Effector memory CD4-positive, alpha-beta T cell (primary cell): ENCODE measurements around the gene L3MBTL1.

Source experiments
- DNase-seq, 3 donors: peaks; one replicate each; pipeline ENCODE4 v3.0.0-alpha.2; 2020
- H3K27ac ChIP-seq: 2 replicates; pipeline ENCODE4 v1.7.0; 2013; ENCODE audit warnings: mild to moderate bottlenecking, low read length, moderate library complexity; ENCODE audit not compliant: insufficient read depth, poor library complexity, severe bottlenecking
- H3K27me3 ChIP-seq: replicated peaks from 2 replicates; pipeline ENCODE4 v1.7.0; 2013; ENCODE audit warnings: mild to moderate bottlenecking, low read length; ENCODE audit not compliant: insufficient read depth, control insufficient read depth, poor library complexity, severe bottlenecking
- H3K36me3 ChIP-seq: 2 replicates; pipeline ENCODE4 v1.7.0; 2013; ENCODE audit warnings: mild to moderate bottlenecking, low read length, moderate library complexity; ENCODE audit not compliant: control insufficient read depth, insufficient read depth
- H3K4me1 ChIP-seq: 2 replicates; pipeline ENCODE4 v1.7.0; 2013; ENCODE audit warnings: low read length, mild to moderate bottlenecking; ENCODE audit not compliant: control insufficient read depth, insufficient read depth, poor library complexity, severe bottlenecking
- H3K4me3 ChIP-seq: 2 replicates; pipeline ENCODE4 v1.7.0; 2013; ENCODE audit warnings: low read length, low read depth, mild to moderate bottlenecking; ENCODE audit not compliant: insufficient read depth, poor library complexity, severe bottlenecking
- H3K9me3 ChIP-seq: 2 replicates; pipeline ENCODE4 v1.7.0; 2013; ENCODE audit warnings: mild to moderate bottlenecking, low read length, moderate library complexity; ENCODE audit not compliant: control insufficient read depth

The L3MBTL1 gene

GRCh38 chr20:43464219-43464790 lies 43.2 kb upstream of the L3MBTL1 start:
- Histone ChIP-seq H3K4me3 (no peak overlapping the region), H3K4me1 (peaks cover 5% of the 10 kb centered on the region), H3K9me3 (no peaks in the 10 kb centered on the region), H3K27me3 (no peaks in the 10 kb centered on the region), H3K27ac (no peak overlapping the region), H3K36me3 (peaks cover 68% of the 10 kb centered on the region)
- DNase-seq, result no peak

- Histone ChIP-seq H3K4me3 (no peak overlapping the region), H3K9me3 (no peaks in the 10 kb centered on the region), H3K27ac (no peak overlapping the region), H3K36me3 (peaks cover 58% of the 10 kb centered on the region), H3K4me1 (no peaks in the 10 kb centered on the region), H3K27me3 (no peaks in the 10 kb centered on the region)
- no peak for DNase-seq
Measured at GRCh38 chr20:43465625-43465943, 41.9 kb upstream of the L3MBTL1 start.

GRCh38 chr20:43467589-43467988 lies 39.9 kb upstream of the L3MBTL1 start:
- Histone ChIP-seq H3K36me3 (peaks cover 41% of the 10 kb centered on the region), H3K4me1 (no peaks in the 10 kb centered on the region), H3K27me3 (no peaks in the 10 kb centered on the region), H3K9me3 (no peaks in the 10 kb centered on the region), H3K4me3 (no peak overlapping the region), H3K27ac (no peak overlapping the region)
- no peak for DNase-seq

- no peak for DNase-seq
- Histone ChIP-seq H3K36me3 (peaks cover 3% of the 10 kb centered on the region), H3K4me1 (no peaks in the 10 kb centered on the region), H3K9me3 (no peaks in the 10 kb centered on the region), H3K4me3 (no peak overlapping the region), H3K27me3 (no peaks in the 10 kb centered on the region), H3K27ac (no peak overlapping the region)
Measured at GRCh38 chr20:43472671-43473380, 34.7 kb upstream of the L3MBTL1 start.

- Histone ChIP-seq H3K4me3 (no peak overlapping the region), H3K27ac (no peak overlapping the region), H3K27me3 (no peaks in the 10 kb centered on the region), H3K4me1 (no peaks in the 10 kb centered on the region), H3K9me3 (no peaks in the 10 kb centered on the region), H3K36me3 (peaks cover 3% of the 10 kb centered on the region)
- no peak for DNase-seq
Measured at GRCh38 chr20:43473381-43473704, 34.2 kb upstream of the L3MBTL1 start.

GRCh38 chr20:43477193-43477592 lies 30.3 kb upstream of the L3MBTL1 start:
- H3K36me3 ChIP-seq, result no peaks in the 10 kb centered on the region
- H3K9me3 ChIP-seq, result no peaks in the 10 kb centered on the region
- no peaks in the 10 kb centered on the region for H3K27me3 ChIP-seq
- no peaks in the 10 kb centered on the region for H3K4me1 ChIP-seq
- no peak for DNase-seq
- H3K27ac ChIP-seq, result no peak overlapping the region
- H3K4me3 ChIP-seq, result no peak overlapping the region

- no peaks in the 10 kb centered on the region for H3K9me3 ChIP-seq
- DNase-seq, result no peak
- H3K36me3 ChIP-seq, result no peaks in the 10 kb centered on the region
- no peak overlapping the region for H3K27ac ChIP-seq
- H3K4me3 ChIP-seq, result no peak overlapping the region
- H3K4me1 ChIP-seq, result no peaks in the 10 kb centered on the region
- no peaks in the 10 kb centered on the region for H3K27me3 ChIP-seq
Measured at GRCh38 chr20:43477619-43478018, 29.9 kb upstream of the L3MBTL1 start.

- no peaks in the 10 kb centered on the region for H3K36me3 ChIP-seq
- no peaks in the 10 kb centered on the region for H3K27me3 ChIP-seq
- no peak overlapping the region for H3K27ac ChIP-seq
- no peaks in the 10 kb centered on the region for H3K4me1 ChIP-seq
- H3K9me3 ChIP-seq, result no peaks in the 10 kb centered on the region
- no peak overlapping the region for H3K4me3 ChIP-seq
- no peak for DNase-seq
Measured at GRCh38 chr20:43490038-43490437, 17.5 kb upstream of the L3MBTL1 start.

GRCh38 chr20:43492101-43492500 lies 15.4 kb upstream of the L3MBTL1 start:
- no peak overlapping the region for H3K27ac ChIP-seq

GRCh38 chr20:43495388-43495787 lies 12.1 kb upstream of the L3MBTL1 start:
- H3K27ac ChIP-seq, result no peak overlapping the region
- DNase-seq, result no peak
- H3K27me3 ChIP-seq, result no peaks in the 10 kb centered on the region
- H3K4me3 ChIP-seq, result no peak overlapping the region
- H3K36me3 ChIP-seq, result no peaks in the 10 kb centered on the region
- H3K4me1 ChIP-seq, result no peaks in the 10 kb centered on the region
- no peaks in the 10 kb centered on the region for H3K9me3 ChIP-seq

More at GRCh38 chr20:43492101-43492500, 15.4 kb upstream of the L3MBTL1 start:
- Histone ChIP-seq H3K4me1 (no peaks in the 10 kb centered on the region), H3K27me3 (no peaks in the 10 kb centered on the region), H3K9me3 (no peaks in the 10 kb centered on the region), H3K36me3 (no peaks in the 10 kb centered on the region), H3K4me3 (no peak overlapping the region)
- DNase-seq, result no peak
